HEK293 (cell line): ENCODE results near the gene EZH2.

Experiments
- CTCF ChIA-PET: fragments of 350-600 bp; formaldehyde crosslinking; extraction: SDS; loops from one replicate; lab custom pipeline; 2021; ENCODE audit warnings: antibody characterized with exemption; lab: Yijun Ruan, JAX
- POLR2A ChIA-PET: fragments of 300-600 bp; formaldehyde crosslinking; extraction: SDS; loops from one replicate; lab custom pipeline; 2020; ENCODE audit warnings: antibody characterized with exemption, inconsistent platforms; lab: Yijun Ruan, JAX
- H3K27ac ChIP-seq: fragments of 200-500 bp; sonication (Bioruptor generic); 2 replicates; pipeline ENCODE4 v1.5.1; 2014; ENCODE audit warnings: low read depth, low read length, control low read depth, inconsistent platforms; ENCODE audit errors: extremely low read depth
- H3K36me3 ChIP-seq, 2 experiments: fragments of 200-500 bp in 1 of 2; sonication (Bioruptor generic) in 1 of 2; 1 replicate in 1 of 2; 2 replicates in 1 of 2; pipeline ENCODE4 v1.5.1; 2014 to 2017; ENCODE audit warnings: inconsistent platforms in 2 of 2, low read length in 2 of 2; ENCODE audit not compliant: control insufficient read depth in 2 of 2, insufficient read depth in 1 of 2
- H3K4me1 ChIP-seq: fragments of 200-500 bp; sonication (Bioruptor generic); 2 replicates; pipeline ENCODE4 v1.5.1; 2014; ENCODE audit warnings: mild to moderate bottlenecking, low read length, inconsistent platforms; ENCODE audit not compliant: control insufficient read depth, insufficient read depth
- H3K4me3 ChIP-seq: 2 replicates; pipeline ENCODE4 v1.5.1; 2011; ENCODE audit warnings: low read depth, mild to moderate bottlenecking, control low read depth, low read length, moderate library complexity
- H3K9me3 ChIP-seq: fragments of 200-500 bp; sonication (Bioruptor generic); 2 replicates; pipeline ENCODE4 v1.5.1; 2014; ENCODE audit warnings: low read depth, low read length, inconsistent platforms; ENCODE audit not compliant: control insufficient read depth, insufficient read depth
- KLF8 ChIP-seq: fragments of 450-650 bp; formaldehyde crosslinking; IDR thresholded peaks from 2 replicates; pipeline ENCODE4 v1.5.1; 2016; ENCODE audit warnings: missing biosample characterization, missing genetic modification characterization
- RBAK ChIP-seq: fragments of 450-650 bp; formaldehyde crosslinking; IDR thresholded peaks from 2 replicates; pipeline ENCODE4 v1.5.1; 2016; ENCODE audit warnings: missing biosample characterization, missing genetic modification characterization
- SP7 ChIP-seq: fragments of 450-650 bp; formaldehyde crosslinking; IDR thresholded peaks from 2 replicates; pipeline ENCODE4 v1.5.1; 2016; ENCODE audit warnings: missing biosample characterization, missing genetic modification characterization
- TRIM28 ChIP-seq: IDR thresholded peaks from 2 replicates; pipeline ENCODE4 v1.6.1; 2011; ENCODE audit warnings: low read length, control low read depth, borderline replicate concordance
- ZBTB7A ChIP-seq: fragments of 450-650 bp; formaldehyde crosslinking; IDR thresholded peaks from 2 replicates; pipeline ENCODE4 v1.5.1; 2016; ENCODE audit warnings: low read depth, missing biosample characterization, missing genetic modification characterization
- ZEB2 ChIP-seq: fragments of 450-650 bp; formaldehyde crosslinking; IDR thresholded peaks from 2 replicates; pipeline ENCODE4 v1.5.1; 2016; ENCODE audit warnings: missing biosample characterization, missing genetic modification characterization
- ZFP37 ChIP-seq: fragments of 450-650 bp; formaldehyde crosslinking; IDR thresholded peaks from 2 replicates; pipeline ENCODE4 v1.5.1; 2016; ENCODE audit warnings: missing biosample characterization, missing genetic modification characterization
- ZNF121 ChIP-seq: fragments of 450-650 bp; formaldehyde crosslinking; IDR thresholded peaks from 2 replicates; pipeline ENCODE4 v1.5.1; 2016; ENCODE audit warnings: missing biosample characterization, missing genetic modification characterization
- ZNF157 ChIP-seq: fragments of 450-650 bp; formaldehyde crosslinking; IDR thresholded peaks from 2 replicates; pipeline ENCODE4 v1.5.1; 2016; ENCODE audit warnings: missing biosample characterization, missing genetic modification characterization
- ZNF184 ChIP-seq: fragments of 450-650 bp; IDR thresholded peaks from 2 replicates; pipeline ENCODE4 v1.5.1; 2018; ENCODE audit warnings: missing biosample characterization, mild to moderate bottlenecking, missing genetic modification characterization
- ZNF2 ChIP-seq: fragments of 450-650 bp; formaldehyde crosslinking; IDR thresholded peaks from 2 replicates; pipeline ENCODE4 v1.5.1; 2016; ENCODE audit warnings: missing biosample characterization, missing genetic modification characterization
- ZNF211 ChIP-seq: fragments of 450-650 bp; formaldehyde crosslinking; IDR thresholded peaks from 2 replicates; pipeline ENCODE4 v1.5.1; 2016; ENCODE audit warnings: low read depth, missing biosample characterization, missing genetic modification characterization
- ZNF302 ChIP-seq: fragments of 450-650 bp; formaldehyde crosslinking; IDR thresholded peaks from 2 replicates; pipeline ENCODE4 v1.5.1; 2016; ENCODE audit warnings: missing biosample characterization, missing genetic modification characterization, low read depth
- ZNF324 ChIP-seq: fragments of 450-650 bp; formaldehyde crosslinking; IDR thresholded peaks from 2 replicates; pipeline ENCODE4 v1.5.1; 2016; ENCODE audit warnings: missing biosample characterization, missing genetic modification characterization
- ZNF335 ChIP-seq: fragments of 450-650 bp; formaldehyde crosslinking; conservative IDR thresholded peaks from 2 replicates; pipeline ENCODE4 v1.5.1; 2016; ENCODE audit warnings: missing biosample characterization, missing genetic modification characterization
- ZNF366 ChIP-seq: fragments of 450-650 bp; formaldehyde crosslinking; conservative IDR thresholded peaks from 2 replicates; pipeline ENCODE4 v1.5.1; 2016; ENCODE audit warnings: missing biosample characterization, missing genetic modification characterization
- ZNF394 ChIP-seq: fragments of 450-650 bp; formaldehyde crosslinking; IDR thresholded peaks from 2 replicates; pipeline ENCODE4 v1.5.1; 2016; ENCODE audit warnings: missing biosample characterization, missing genetic modification characterization, mild to moderate bottlenecking, moderate library complexity, borderline replicate concordance
- ZNF473 ChIP-seq: fragments of 450-650 bp; formaldehyde crosslinking; IDR thresholded peaks from 2 replicates; pipeline ENCODE4 v1.5.1; 2017; ENCODE audit warnings: missing biosample characterization, missing genetic modification characterization
- ZNF48 ChIP-seq: fragments of 450-650 bp; formaldehyde crosslinking; IDR thresholded peaks from 2 replicates; pipeline ENCODE4 v1.5.1; 2016; ENCODE audit warnings: missing biosample characterization, missing genetic modification characterization
- ZNF501 ChIP-seq: fragments of 450-650 bp; formaldehyde crosslinking; IDR thresholded peaks from 2 replicates; pipeline ENCODE4 v1.5.1; 2016; ENCODE audit warnings: missing biosample characterization, missing genetic modification characterization
- ZNF555 ChIP-seq: fragments of 450-650 bp; formaldehyde crosslinking; conservative IDR thresholded peaks from 2 replicates; pipeline ENCODE4 v1.5.1; 2017; ENCODE audit warnings: missing biosample characterization, mild to moderate bottlenecking, missing genetic modification characterization, inconsistent platforms
- ZNF624 ChIP-seq: fragments of 450-650 bp; formaldehyde crosslinking; IDR thresholded peaks from 2 replicates; pipeline ENCODE4 v1.5.1; 2017; ENCODE audit warnings: missing biosample characterization, missing genetic modification characterization
- ZNF626 ChIP-seq: fragments of 450-650 bp; sonication (Bioruptor Pico); formaldehyde crosslinking; IDR thresholded peaks from 2 replicates; pipeline ENCODE4 v1.5.1; 2018; ENCODE audit warnings: missing biosample characterization, missing genetic modification characterization, inconsistent platforms
- ZSCAN23 ChIP-seq: fragments of 450-650 bp; formaldehyde crosslinking; IDR thresholded peaks from 2 replicates; pipeline ENCODE4 v1.5.1; 2016; ENCODE audit warnings: missing biosample characterization, missing genetic modification characterization
- ZSCAN30 ChIP-seq: fragments of 450-650 bp; IDR thresholded peaks from 2 replicates; pipeline ENCODE4 v1.5.1; 2018; ENCODE audit warnings: missing biosample characterization, mild to moderate bottlenecking, missing genetic modification characterization, moderate library complexity
- TF ChIP-seq, protein P1 (sequence below): fragments of 450-650 bp; formaldehyde crosslinking; IDR thresholded peaks from 2 replicates; pipeline ENCODE4 v1.5.1; 2016; ENCODE audit warnings: missing biosample characterization, missing genetic modification characterization
- TF ChIP-seq, protein P2 (sequence below): fragments of 450-650 bp; formaldehyde crosslinking; IDR thresholded peaks from 2 replicates; pipeline ENCODE4 v1.5.1; 2016; ENCODE audit warnings: missing biosample characterization, missing genetic modification characterization
- TF ChIP-seq, protein P3 (sequence below): fragments of 450-650 bp; formaldehyde crosslinking; IDR thresholded peaks from 2 replicates; pipeline ENCODE4 v1.5.1; 2016; ENCODE audit warnings: missing biosample characterization, missing genetic modification characterization, borderline replicate concordance
- TF ChIP-seq, protein P4 (sequence below): fragments of 450-650 bp; formaldehyde crosslinking; IDR thresholded peaks from 2 replicates; pipeline ENCODE4 v1.5.1; 2017; ENCODE audit warnings: missing biosample characterization, missing genetic modification characterization
- TF ChIP-seq, protein P5 (sequence below): fragments of 450-650 bp; formaldehyde crosslinking; IDR thresholded peaks from 2 replicates; pipeline ENCODE4 v1.5.1; 2016; ENCODE audit warnings: missing biosample characterization, missing genetic modification characterization

EZH2 gene

DNA sequence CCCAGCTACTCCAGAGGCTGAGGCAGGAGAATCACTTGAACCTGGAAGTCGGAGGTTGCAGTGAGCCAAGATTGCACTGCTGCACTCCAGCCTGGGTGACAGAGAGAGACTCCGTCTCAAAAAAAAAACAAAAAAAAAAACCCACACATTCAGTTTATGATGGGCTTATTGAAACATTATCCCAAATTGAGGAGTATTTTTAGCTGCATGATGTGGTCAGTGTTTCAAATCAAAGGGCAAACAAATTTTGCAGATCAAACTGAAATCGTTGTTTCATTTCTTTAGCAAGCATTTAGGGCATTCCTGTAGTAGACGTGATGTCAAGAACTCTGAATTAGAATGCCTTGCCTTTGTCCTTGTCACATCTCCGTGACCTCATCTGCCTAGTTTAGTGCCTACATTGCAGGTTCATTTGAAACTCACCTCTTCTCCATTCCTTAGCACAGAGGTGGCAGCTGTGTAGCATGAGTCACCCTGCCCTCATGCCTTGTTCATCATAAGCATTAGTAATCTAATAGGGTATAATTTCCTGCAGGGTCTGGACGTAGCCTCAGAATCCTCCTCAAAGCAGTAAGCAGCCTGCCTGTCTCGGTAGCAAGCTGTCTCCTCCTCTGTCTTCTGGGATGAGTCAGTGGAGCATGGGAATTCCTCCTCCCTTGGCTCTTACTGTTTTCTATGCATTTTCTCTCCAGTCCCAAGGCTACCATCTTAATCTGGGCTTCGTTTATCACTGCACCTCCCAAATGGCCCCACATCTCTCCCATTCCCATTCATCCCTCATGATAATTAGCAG is 111.6 kb downstream of the EZH2 start:
- no peak overlapping the region for H3K4me3 ChIP-seq
- no peaks in the 10 kb centered on the region for H3K9me3 ChIP-seq
- H3K27ac ChIP-seq: no peak overlapping the region
- CTCF ChIA-PET: interaction anchor here (1.1 kb wide), 1 partner anchor 197 kb away, joined by 6 read pairs; no protein-coding TSS in a partner anchor
- peaks cover 3% of the 10 kb centered on the region for H3K4me1 ChIP-seq
- POLR2A ChIA-PET: interaction anchor here (0.6 to 2.3 kb wide), 3 partner anchors 74 to 169 kb away, joined by 3 to 10 read pairs (median 3); partner anchors contain the start of gene CUL1
- H3K36me3 ChIP-seq: peaks cover 0 to 55% of the 10 kb centered on the region in 2 experiments; a peak in 1 of 3 replicates
- TF ChIP-seq ZNF335 (tag by site-specific recombination): peak; percentile 45
- no peak for TF ChIP-seq ZSCAN30 (tag by site-specific recombination)
- TF ChIP-seq ZNF157 (tag by site-specific recombination): no peak
- TF ChIP-seq ZNF626: no peak
- TF ChIP-seq ZBTB7A (tag by site-specific recombination): no peak
- no peak; the same call in 1 of the 2 replicates for TF ChIP-seq TRIM28
- peak; percentile 77 for TF ChIP-seq ZNF184 (tag by site-specific recombination)
- TF ChIP-seq KLF8: peak; percentile 40; the same call in 1 of the 2 replicates
- no peak for TF ChIP-seq ZNF324 (tag by site-specific recombination)
- TF ChIP-seq ZNF555 (tag by site-specific recombination): no peak
- peak; percentile 75; the same call in 1 of the 2 replicates for TF ChIP-seq ZFP37 (tag by site-specific recombination)
- no peak for TF ChIP-seq ZNF211
- peak; percentile 100 for TF ChIP-seq SP7 (tag by site-specific recombination)
- TF ChIP-seq ZNF2 (tag by site-specific recombination): peak; percentile 78
- no peak for TF ChIP-seq ZNF624 (tag by site-specific recombination)
- TF ChIP-seq ZNF394 (tag by site-specific recombination): peak; percentile 73; the same call in 1 of the 2 replicates
- peak; percentile 95 for TF ChIP-seq ZNF366 (tag by site-specific recombination)
- TF ChIP-seq, protein P1, sequence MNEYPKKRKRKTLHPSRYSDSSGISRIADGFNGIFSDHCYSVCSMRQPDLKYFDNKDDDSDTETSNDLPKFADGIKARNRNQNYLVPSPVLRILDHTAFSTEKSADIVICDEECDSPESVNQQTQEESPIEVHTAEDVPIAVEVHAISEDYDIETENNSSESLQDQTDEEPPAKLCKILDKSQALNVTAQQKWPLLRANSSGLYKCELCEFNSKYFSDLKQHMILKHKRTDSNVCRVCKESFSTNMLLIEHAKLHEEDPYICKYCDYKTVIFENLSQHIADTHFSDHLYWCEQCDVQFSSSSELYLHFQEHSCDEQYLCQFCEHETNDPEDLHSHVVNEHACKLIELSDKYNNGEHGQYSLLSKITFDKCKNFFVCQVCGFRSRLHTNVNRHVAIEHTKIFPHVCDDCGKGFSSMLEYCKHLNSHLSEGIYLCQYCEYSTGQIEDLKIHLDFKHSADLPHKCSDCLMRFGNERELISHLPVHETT (tag by site-specific recombination): peak; percentile 89
- TF ChIP-seq ZNF501 (tag by site-specific recombination): peak; percentile 77
- no peak for TF ChIP-seq ZNF121 (tag by site-specific recombination)
- TF ChIP-seq ZEB2 (tag by site-specific recombination): peak; percentile 93
- TF ChIP-seq, protein P2, sequence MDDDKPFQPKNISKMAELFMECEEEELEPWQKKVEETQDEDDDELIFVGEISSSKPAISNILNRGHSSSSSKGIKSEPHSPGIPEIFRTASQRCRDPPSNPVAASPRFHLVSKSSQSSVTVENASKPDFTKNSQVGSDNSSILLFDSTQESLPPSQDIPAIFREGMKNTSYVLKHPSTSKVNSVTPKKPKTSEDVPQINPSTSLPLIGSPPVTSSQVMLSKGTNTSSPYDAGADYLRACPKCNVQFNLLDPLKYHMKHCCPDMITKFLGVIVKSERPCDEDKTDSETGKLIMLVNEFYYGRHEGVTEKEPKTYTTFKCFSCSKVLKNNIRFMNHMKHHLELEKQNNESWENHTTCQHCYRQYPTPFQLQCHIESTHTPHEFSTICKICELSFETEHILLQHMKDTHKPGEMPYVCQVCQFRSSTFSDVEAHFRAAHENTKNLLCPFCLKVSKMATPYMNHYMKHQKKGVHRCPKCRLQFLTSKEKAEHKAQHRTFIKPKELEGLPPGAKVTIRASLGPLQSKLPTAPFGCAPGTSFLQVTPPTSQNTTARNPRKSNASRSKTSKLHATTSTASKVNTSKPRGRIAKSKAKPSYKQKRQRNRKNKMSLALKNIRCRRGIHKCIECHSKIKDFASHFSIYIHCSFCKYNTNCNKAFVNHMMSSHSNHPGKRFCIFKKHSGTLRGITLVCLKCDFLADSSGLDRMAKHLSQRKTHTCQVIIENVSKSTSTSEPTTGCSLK (tag by site-specific recombination): no peak
- no peak for TF ChIP-seq ZNF473 (tag by site-specific recombination)
- TF ChIP-seq ZNF302 (tag by site-specific recombination): no peak
- TF ChIP-seq, protein P3, sequence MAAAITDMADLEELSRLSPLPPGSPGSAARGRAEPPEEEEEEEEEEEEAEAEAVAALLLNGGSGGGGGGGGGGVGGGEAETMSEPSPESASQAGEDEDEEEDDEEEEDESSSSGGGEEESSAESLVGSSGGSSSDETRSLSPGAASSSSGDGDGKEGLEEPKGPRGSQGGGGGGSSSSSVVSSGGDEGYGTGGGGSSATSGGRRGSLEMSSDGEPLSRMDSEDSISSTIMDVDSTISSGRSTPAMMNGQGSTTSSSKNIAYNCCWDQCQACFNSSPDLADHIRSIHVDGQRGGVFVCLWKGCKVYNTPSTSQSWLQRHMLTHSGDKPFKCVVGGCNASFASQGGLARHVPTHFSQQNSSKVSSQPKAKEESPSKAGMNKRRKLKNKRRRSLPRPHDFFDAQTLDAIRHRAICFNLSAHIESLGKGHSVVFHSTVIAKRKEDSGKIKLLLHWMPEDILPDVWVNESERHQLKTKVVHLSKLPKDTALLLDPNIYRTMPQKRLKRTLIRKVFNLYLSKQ (tag by site-specific recombination): no peak
- TF ChIP-seq, protein P4, sequence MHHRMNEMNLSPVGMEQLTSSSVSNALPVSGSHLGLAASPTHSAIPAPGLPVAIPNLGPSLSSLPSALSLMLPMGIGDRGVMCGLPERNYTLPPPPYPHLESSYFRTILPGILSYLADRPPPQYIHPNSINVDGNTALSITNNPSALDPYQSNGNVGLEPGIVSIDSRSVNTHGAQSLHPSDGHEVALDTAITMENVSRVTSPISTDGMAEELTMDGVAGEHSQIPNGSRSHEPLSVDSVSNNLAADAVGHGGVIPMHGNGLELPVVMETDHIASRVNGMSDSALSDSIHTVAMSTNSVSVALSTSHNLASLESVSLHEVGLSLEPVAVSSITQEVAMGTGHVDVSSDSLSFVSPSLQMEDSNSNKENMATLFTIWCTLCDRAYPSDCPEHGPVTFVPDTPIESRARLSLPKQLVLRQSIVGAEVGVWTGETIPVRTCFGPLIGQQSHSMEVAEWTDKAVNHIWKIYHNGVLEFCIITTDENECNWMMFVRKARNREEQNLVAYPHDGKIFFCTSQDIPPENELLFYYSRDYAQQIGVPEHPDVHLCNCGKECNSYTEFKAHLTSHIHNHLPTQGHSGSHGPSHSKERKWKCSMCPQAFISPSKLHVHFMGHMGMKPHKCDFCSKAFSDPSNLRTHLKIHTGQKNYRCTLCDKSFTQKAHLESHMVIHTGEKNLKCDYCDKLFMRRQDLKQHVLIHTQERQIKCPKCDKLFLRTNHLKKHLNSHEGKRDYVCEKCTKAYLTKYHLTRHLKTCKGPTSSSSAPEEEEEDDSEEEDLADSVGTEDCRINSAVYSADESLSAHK (tag by site-specific recombination): peak; percentile 88
- TF ChIP-seq ZSCAN23: peak; percentile 13; the same call in 1 of the 2 replicates
- no peak for TF ChIP-seq ZNF48 (tag by site-specific recombination)
- no peak for TF ChIP-seq RBAK (tag by site-specific recombination)
- TF ChIP-seq, protein P5, sequence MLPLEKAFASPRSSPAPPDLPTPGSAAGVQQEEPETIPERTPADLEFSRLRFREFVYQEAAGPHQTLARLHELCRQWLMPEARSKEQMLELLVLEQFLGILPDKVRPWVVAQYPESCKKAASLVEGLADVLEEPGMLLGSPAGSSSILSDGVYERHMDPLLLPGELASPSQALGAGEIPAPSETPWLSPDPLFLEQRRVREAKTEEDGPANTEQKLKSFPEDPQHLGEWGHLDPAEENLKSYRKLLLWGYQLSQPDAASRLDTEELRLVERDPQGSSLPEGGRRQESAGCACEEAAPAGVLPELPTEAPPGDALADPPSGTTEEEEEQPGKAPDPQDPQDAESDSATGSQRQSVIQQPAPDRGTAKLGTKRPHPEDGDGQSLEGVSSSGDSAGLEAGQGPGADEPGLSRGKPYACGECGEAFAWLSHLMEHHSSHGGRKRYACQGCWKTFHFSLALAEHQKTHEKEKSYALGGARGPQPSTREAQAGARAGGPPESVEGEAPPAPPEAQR (tag by site-specific recombination): no peak
